Stimulated activated CD4-positive, alpha-beta T cell treated with anti-CD3 and anti-CD28 coated beads, Interleukin-12 subunit alpha, Interleukin-12 subunit beta, amount 100 ng/mL, for 24 hours (primary cell): ENCODE measurements around the gene IGFL2.
"Not testable (repeated sequence)": the region's sequence is repeated elsewhere in the genome, so short reads cannot be mapped to it uniquely, and the experiment has no call there.

Experiments used
- DNase-seq, 2 experiments: peaks; one replicate each; pipeline ENCODE4 v3.0.0-alpha.2; 2020; ENCODE audit warnings: low read depth in 2 of 2

Gene IGFL2

DNA sequence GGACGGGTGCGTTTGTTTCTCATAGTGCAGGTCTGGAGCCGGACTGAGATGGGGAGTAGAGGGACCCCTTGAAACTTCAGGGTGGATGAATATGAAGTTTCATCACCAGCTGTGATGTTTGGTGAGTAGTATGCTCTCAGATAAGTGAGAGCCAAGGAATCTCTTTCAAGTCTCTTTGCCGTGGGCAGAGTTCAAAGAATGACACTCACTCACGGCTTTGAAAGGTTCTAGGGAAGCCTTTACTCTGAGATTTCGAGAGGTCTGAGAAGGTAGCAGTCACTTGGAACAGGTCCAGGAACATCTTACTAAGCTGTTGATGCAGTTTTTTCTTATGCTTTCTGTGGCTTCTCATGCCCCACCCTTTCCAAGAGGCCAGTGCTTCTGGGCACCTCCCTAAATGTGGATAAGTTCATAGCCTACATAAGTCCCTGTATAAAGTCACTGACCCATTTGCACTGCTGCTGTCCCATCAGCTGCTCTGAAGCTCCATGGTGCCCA, at the start of gene IGFL2:
Gene IGFL2 (plus strand): TSS at position 448 of the 498 bp plus-strand sequence. CDS start 41 bp downstream, at position 489.
- DNase-seq: peak in 1 of 2 experiments; percentile 2

DNA sequence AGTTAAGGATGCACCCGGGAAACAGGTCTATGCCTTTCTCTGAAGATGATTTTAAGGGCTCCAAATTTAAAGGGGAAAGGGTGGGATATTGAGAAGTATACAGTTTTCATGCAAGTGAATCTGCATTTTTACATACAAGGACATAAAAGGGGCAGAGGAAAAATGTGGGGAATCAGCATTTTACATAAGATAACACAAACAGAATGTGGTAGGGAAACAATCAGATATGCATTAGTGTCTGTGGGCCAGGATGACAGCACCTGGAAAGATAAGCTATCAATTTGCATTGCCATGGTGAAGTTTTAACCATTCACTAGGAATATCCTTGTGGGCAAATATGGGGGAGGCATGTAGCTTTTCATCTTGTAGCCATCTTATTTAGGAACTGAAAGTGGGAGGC, 47.7 kb upstream of the IGFL2 start:
- DNase-seq: no peak

DNA sequence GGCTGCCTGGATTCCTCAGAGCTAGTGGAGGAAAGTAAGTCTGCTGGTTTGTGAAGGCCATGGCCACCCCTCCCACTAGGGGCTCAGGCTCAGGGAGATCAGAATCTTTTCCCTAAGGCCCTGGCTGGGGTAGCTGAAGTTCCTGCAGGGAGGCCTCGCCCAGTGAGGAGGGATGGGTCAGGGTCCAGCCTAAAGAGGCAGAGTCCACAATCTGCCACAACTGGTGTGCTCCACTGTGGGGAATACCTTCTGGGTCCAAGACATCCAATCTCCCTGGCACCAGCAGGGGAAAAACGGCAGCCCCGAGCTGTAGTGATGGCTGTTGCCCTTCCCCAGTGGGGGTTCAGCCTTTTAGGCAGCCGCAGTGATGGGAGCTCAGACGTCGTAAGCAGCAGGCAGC, 46.7 kb upstream of the IGFL2 start:
- DNase-seq: no peak

DNA sequence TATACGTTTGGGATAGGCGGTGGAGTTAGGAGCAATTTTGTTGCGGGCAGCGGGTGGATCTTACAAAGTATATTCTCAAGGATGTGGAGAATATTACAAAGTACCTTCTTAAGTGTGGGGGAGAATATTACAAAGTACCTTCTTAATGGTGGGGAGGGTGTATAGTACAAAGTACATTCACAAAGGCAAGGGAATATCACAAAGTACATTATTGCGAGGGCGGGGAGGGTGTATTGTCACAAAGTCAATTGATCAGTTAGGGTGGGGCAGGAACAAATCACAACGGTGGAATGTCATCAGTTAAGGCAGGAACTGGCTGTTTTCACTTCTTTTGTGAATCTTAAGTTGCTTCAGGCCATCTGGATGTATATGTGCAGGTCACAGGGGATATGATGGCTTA, 45.7 kb upstream of the IGFL2 start:
- DNase-seq: not testable (repeated sequence)

DNA sequence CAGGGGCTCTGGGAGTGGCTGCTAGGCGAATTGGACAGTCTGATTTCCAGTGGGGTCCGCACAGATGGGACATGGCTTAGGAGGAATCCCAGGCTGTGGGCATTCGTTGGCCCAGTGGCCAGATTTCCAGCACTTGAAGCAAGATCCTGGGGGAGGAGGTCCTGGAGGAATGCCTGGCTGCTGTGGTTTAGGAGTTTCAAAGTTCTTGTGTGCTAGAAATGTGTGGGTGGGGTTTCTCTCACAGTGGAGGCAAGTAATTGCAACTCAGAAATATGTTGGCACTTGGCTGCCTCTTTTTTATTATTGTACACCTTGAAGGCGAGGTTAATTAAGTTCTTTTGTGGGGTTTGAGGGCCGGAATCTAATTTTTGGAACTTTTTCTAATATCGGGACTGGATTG, 40.7 kb upstream of the IGFL2 start:
- DNase-seq: no peak

DNA sequence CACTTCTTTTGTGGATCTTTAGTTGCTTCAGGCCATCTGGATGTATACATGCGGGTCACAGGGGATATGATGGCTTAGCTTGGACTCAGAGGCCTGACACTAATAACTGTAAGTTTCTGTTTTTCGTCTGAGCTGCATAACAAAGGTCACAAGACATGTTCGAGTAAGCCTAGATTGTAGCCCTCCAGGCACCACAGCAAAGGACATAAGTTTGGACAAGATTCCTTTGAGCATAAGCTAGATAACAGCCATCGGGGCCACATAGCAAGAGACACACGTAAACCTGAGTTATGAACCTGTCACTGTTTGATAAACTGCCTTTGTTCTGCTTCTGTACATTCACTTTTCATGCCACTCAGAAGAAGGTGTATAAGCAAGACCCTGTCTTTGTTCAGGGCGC, 38.2 kb upstream of the IGFL2 start:
- no peak for DNase-seq

DNA sequence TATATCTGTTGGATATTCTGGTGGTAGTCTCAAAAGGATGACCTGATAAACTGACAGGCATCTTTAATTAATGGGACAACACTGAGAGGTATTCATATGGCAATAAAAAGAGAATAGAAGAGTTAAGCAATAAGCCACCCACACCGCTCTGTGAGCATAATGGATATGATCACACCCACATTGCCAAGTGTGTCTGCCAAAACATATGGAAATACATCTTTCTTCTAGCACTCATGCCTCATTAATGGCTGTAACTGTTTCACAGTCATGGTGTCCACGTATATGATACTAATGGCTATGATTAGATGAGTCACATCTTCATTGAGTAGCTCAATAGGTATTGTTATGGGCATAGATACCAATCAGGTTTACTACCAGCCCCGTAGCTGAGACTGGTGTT, 36.7 kb upstream of the IGFL2 start:
- DNase-seq: no peak

- no peak for DNase-seq
Observed at GRCh38 chr19:46112527-46112926, 35.5 kb upstream of the IGFL2 start.

- DNase-seq: no peak
Observed at GRCh38 chr19:46113726-46114125, 34.3 kb upstream of the IGFL2 start.

- peak; percentile 10 to 53 for DNase-seq
Observed at GRCh38 chr19:46115396-46116106, 32.5 kb upstream of the IGFL2 start.

DNA sequence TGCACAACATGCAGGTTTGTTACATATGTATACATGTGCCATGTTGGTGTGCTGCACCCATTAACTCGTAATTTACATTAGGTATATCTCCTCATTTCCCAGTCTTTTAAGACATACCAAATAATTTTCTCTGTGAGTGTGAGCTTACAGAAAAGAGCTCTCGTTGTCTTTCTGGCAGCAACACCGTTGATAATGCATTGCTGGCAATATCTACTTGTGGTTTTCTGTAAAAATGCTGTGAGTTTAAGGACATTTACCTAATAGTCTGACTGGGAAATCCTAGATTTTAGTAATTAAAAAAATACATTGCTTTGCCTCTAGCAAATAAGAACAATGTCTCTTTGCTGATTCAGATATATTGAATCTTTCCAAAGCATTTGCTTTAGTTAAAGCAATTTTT, 31.9 kb upstream of the IGFL2 start:
- DNase-seq: no peak

GRCh38 chr19:46118136-46118535, 29.9 kb upstream of the IGFL2 start:
- no peak for DNase-seq

DNA sequence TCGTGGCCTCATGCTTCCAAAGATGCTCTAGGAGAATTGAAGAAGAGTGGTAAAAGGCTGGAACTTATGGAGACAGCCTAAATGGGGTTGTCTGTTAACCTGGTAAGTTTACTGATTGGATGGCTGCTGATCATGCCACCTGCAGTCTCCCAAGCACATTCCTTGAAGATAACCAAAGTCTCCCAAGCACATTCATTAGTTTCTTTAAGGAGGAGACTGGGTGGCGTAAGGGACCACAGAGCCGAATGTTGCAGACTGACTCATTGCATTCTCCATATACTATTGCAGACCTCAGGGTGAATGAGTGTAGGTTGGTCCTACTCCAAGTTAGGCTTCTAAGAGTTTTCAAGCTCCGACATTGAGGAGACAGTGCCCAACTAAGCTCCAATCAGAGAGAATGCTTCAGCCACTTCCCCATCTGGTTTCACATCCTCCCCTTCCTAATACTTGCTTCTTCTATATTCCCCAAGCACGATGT, 23.4 kb upstream of the IGFL2 start, which contains the start of gene IGFL3:
Gene IGFL3 (minus strand): TSS at position 51 of the 478 bp plus-strand sequence. CDS start 39 bp downstream, at position 12.
- no peak for DNase-seq

GRCh38 chr19:46125447-46125846, 22.6 kb upstream of the IGFL2 start:
- no peak for DNase-seq

DNA sequence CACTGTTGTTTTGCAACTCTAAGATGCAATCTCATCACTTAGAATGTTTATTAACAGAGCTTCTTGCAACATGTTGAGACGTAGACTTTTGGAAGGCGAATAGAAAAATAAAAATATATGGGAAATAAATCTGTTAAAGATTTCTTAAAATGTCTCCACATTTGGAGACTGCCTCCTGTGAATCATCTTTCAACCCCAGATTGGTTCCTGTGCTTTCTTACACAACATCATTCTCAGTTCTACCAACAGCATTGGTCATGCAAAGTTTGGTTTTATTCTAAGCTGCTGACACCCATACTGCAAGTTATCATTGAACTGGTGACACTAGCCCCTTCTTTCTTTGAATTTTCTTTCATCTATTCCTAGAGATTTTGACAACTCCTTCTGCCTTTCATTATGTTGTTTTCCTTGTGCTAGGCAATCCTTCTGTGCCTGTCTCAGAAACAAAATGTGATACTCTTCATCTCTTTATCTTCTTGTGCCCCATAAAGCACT, 21.9 kb upstream of the IGFL2 start:
- DNase-seq: no peak

DNA sequence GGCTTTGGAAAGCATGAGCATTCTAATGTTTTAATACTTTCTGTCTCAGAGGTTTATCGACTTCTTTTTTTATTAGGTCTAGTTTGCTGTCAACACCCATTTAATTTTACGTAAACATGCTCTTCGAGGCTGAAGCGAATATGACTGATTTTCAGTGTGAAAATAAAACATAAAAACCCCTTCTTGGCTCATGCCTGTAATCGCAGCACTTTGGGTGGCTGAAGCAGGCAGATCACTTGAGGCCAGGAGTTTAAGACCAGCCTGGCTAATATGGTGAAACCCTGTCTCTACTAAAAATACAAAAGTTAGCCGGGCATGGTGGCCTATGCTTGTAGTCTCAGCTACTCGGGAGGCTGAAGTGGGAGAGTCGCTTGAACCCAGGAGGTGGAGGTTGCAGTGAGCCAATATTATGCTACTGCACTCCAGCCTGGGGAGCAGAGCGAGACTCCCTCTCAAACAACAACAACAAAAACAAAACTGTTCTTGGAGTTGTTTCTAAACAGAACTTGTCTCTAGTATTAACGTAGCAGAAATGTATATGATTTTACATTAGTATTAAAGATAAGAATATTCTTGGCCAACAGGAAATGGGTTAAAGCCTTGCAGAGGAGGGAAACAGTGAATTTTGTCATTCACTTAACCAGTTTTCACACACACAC, 16.4 kb upstream of the IGFL2 start:
- no peak for DNase-seq

DNA sequence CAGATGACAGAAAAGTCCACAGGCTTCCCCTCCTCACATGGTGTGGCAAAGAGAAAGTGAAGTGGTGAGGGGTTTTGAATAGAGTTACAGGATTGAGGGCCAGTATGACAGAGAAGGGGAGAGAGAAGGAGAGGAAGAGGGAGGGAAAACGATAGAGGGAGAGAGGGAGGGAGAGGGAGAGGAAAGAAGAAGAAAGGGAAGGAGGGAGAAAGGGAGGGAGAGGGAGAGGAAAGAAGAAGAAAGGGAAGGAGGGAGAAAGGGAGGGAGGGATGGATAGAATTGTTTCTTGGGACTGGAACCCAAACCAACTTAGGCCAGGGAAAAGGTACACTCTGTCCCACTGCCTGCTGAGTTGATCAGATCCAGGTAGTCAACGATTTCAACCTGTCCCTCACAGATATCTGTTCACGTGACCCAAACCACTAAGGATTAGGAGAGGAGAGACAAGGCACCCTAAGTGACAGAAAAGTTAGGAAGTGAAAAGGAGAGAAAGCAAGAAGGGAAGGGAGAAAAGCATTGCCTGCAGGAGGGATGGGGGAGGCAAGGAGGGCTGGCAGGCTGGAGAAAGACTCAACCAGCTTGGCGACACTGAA, 15.4 kb upstream of the IGFL2 start:
- no peak for DNase-seq

DNA sequence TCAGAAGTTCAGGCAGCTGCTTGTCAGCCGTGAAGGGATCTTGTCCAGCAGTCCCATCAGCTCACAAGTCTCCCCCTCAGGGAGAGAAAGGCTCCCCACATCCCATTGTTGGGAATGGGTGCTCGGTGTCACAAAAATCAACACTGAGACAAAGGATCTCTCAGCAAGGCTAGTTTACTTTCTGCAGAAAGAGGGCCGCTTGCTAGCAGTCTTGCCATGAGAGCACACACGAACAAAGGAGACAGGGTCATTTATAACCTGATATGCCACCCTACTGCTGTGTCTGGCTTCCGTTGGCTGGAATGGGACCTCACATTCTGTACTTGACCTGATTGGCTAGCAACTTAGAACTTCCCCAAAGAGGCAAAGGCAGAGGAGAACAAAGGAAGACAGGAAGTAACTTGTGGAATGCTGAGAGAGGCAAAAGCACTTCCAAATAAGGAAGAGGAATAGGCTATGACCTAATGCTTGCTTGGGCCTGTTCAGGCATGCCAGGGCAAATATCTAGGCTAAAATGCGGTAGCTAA, 14.9 kb upstream of the IGFL2 start:
- DNase-seq: no peak

DNA sequence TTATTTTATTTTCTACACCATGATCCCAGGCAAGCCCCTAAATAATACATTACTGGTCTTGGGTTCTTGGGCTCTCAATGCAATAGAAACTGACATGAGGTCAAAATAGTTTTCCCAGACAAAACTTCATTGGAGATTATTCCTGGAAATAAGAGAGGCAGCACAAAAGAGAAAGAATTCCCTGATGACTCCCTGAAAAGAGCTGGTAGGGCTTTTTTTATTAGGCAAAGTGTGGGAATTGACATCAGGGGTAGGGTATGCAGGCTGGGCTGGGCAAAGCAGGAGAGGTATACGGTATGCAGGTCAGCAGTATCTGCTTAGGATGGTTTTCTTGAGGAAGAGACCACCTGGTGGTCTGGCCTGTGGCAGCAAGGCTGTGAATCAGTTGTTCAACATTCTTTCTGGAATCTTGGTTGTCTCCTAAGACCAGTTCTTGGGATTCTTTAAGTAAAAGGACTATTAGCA, 14.2 kb upstream of the IGFL2 start:
- DNase-seq: no peak

- no peak for DNase-seq
Observed at GRCh38 chr19:46134527-46134926, 13.5 kb upstream of the IGFL2 start.

DNA sequence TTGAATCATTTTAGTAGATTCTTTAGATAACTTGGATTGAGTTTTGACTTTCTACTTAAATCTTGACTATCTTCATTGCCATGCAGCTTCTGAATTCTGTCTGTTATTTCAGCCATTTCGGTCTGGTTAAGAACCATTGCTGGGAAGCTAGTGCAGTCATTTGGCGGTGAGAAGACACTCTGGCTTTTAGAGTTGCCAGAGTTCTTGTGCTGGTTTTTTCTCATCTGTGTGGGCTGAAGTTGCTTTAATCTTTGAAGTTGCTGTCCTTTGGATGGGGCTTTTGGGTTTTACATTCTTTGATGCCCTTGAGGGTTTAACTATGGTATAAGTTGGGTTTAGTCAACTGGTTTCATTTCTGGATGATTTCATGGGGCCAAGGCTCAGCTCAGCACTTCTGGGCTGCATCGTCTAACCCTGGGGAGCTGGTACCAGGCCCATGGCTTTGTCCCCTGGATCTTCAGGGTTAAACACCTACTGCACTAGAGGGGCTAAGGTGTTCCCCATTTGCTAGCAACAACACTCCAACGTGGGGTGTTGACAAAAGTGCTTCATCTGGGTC, 10.0 kb upstream of the IGFL2 start:
- DNase-seq: no peak

GRCh38 chr19:46141421-46141820, 6.6 kb upstream of the IGFL2 start:
- DNase-seq: no peak
